Naive thymus-derived CD4-positive, alpha-beta T cell (primary cell): ENCODE results near the gene NEK5. TPM values are rescaled to one million over a fixed set of nuclear protein-coding genes. Genes with fewer than 3 reads are reported as not detected.

ENCODE experiments used
- ATAC-seq: fragments of 150-1000 bp; cut with Tn5 transposase; 2 replicates; pipeline ENCODE4 v1.10.0; 2021; ENCODE audit warnings: mild to moderate bottlenecking, moderate library complexity
- CTCF ChIA-PET: fragments of 350-600 bp; sonication (Branson Sonifier 250); formaldehyde crosslinking; loops from one replicate; lab custom pipeline; 2021; ENCODE audit warnings: antibody characterized with exemption; lab: Charles Lee
- POLR2A ChIA-PET: fragments of 350-600 bp; sonication (Branson Sonifier 250); formaldehyde crosslinking; loops from one replicate; lab custom pipeline; 2021; ENCODE audit warnings: antibody characterized with exemption, inconsistent platforms; lab: Charles Lee
- DNase-seq, 9 donors: peaks; one replicate each; pipeline versions ENCODE4 v3.0.0 to v3.0.0-alpha.2; 2020 to 2022; ENCODE audit warnings: mixed read lengths in 1 of 9
- H3K27ac ChIP-seq: one replicate; pipeline ENCODE4 v1.7.0; 2013; ENCODE audit warnings: mild to moderate bottlenecking, low read depth, low read length, moderate library complexity
- H3K27me3 ChIP-seq, 2 donors: one replicate each; pipeline ENCODE4 v1.7.0; 2013; ENCODE audit warnings: low read length in 2 of 2, mild to moderate bottlenecking in 2 of 2, moderate library complexity in 2 of 2; ENCODE audit not compliant: control insufficient read depth in 2 of 2, insufficient read depth in 2 of 2
- H3K36me3 ChIP-seq, 3 experiments: 1 replicate in 2 of 3; 2 replicates in 1 of 3; pipeline ENCODE4 v1.7.0; 2013; ENCODE audit warnings: low read length in 3 of 3, mild to moderate bottlenecking in 3 of 3, moderate library complexity in 1 of 3; ENCODE audit not compliant: insufficient read depth in 3 of 3, control insufficient read depth in 2 of 3
- H3K4me1 ChIP-seq, 2 donors: one replicate each; pipeline ENCODE4 v1.7.0; 2013; ENCODE audit warnings: low read length in 2 of 2, mild to moderate bottlenecking in 2 of 2, moderate library complexity in 1 of 2; ENCODE audit not compliant: control insufficient read depth in 2 of 2, insufficient read depth in 2 of 2
- H3K4me3 ChIP-seq: 2 replicates; pipeline ENCODE4 v1.7.0; 2013; ENCODE audit warnings: mild to moderate bottlenecking, low read length
- H3K9me3 ChIP-seq, 3 experiments: 1 replicate in 2 of 3; 2 replicates in 1 of 3; pipeline ENCODE4 v1.7.0; 2013; ENCODE audit warnings: low read length in 3 of 3; ENCODE audit not compliant: control insufficient read depth in 2 of 3
- H3K27ac Mint-ChIP-seq, 9 donors: one replicate each; pipeline ENCODE4 v1.8.0; 2020 to 2022; ENCODE audit warnings: mixed read lengths in 9 of 9, mild to moderate bottlenecking in 8 of 9, moderate library complexity in 5 of 9, inconsistent platforms in 2 of 9
- H3K27me3 Mint-ChIP-seq, 5 donors: one replicate each; pipeline ENCODE4 v1.8.0; 2021 to 2022; ENCODE audit warnings: mixed read lengths in 5 of 5, mild to moderate bottlenecking in 1 of 5
- H3K36me3 Mint-ChIP-seq, 5 donors: one replicate each; pipeline ENCODE4 v1.8.0; 2020 to 2022; ENCODE audit warnings: mixed read lengths in 5 of 5, mild to moderate bottlenecking in 3 of 5, inconsistent platforms in 1 of 5
- H3K4me1 Mint-ChIP-seq, 7 donors: one replicate each; pipeline ENCODE4 v1.8.0; 2020 to 2022; ENCODE audit warnings: mixed read lengths in 7 of 7, mild to moderate bottlenecking in 3 of 7, inconsistent platforms in 1 of 7
- H3K4me3 Mint-ChIP-seq, 10 donors: one replicate each; pipeline ENCODE4 v1.8.0; 2020 to 2022; ENCODE audit warnings: mild to moderate bottlenecking in 10 of 10, mixed read lengths in 10 of 10, moderate library complexity in 6 of 10, inconsistent platforms in 2 of 10
- H3K9me3 Mint-ChIP-seq, 11 donors: one replicate each; pipeline ENCODE4 v1.8.0; 2020 to 2022; ENCODE audit warnings: mixed read lengths in 11 of 11, mild to moderate bottlenecking in 4 of 11, inconsistent platforms in 1 of 11, moderate library complexity in 1 of 11
- intact Hi-C, 2 donors: fragments of 100-400 bp; cut with micrococcal nuclease; formaldehyde crosslinking; loops; one replicate each; pipeline ENCODE4 v1.15.1; 2023
- polyA plus RNA-seq, 2 donors: library from polyadenylated mRNA; unstranded; fragments of 300-500 nt; fragmentation: Illumina TruSeq; gene quantifications; one replicate each; pipeline ENCODE4 v1.2.3, GENCODE V29; 2021
- total RNA-seq, 6 experiments: library from RNA in 5 of 6; stranded (reverse) in 5 of 6; gene quantifications; 1 replicate in 5 of 6; 2 replicates in 1 of 6; pipeline ENCODE4 v1.2.3 and lab custom pipeline; 2021 to 2026

The NEK5 gene
- total and polyA plus RNA-seq, 7 experiments from 2014 or later = 0.14 TPM; not detected in 6

DNA sequence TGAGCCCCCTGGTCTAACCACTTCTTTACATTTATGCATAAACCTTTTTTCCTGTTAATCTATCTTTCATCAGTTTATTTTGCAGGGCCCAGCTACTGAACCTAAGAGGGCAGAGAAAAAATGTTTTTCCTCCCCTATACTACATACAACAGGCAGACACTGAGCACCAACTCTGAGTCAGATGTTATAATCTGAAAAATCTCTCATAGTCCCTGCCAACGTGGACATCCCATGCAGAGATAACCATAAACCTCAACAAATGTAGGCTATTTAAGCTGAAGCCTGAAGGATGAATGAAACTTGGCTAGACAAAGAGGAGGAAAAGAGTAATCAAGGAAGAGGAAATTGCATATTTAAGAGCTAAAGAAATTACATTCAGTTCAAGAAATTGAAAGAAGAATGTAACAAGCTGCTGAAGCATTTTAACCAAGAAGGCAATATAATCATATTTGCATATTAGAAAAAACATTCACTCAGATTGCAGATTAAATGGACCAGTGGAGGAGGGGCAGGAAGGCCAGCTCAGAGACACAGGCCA is 27.9 kb upstream of the NEK5 start:
- CTCF ChIA-PET = no interaction called here
- H3K27me3 ChIP-seq = no peaks in the 10 kb centered on the region
- Mint-ChIP-seq H3K9me3 (no peaks in the 10 kb centered on the region), H3K36me3 (peaks cover 0 to 8% (median 0%) of the 10 kb centered on the region in 5 donors), H3K27me3 (peaks cover 0 to 5% (median 0%) of the 10 kb centered on the region in 5 donors), H3K4me3 (peak overlapping the region in 9 of 10 donors; percentile 0 to 90 (median 18)), H3K27ac (peak overlapping the region in 4 of 9 donors; percentile 3 to 45 (median 38)), H3K4me1 (peaks cover 12 to 43% (median 39%) of the 10 kb centered on the region in 7 donors)
- H3K4me1 ChIP-seq = peaks cover 6 to 15% of the 10 kb centered on the region in 2 donors
- DNase-seq (no peak), ATAC-seq (no peak)
- intact Hi-C loops = no loop called here
- H3K4me3 ChIP-seq = no peak overlapping the region
- H3K27ac ChIP-seq = no peak overlapping the region
- no peaks in the 10 kb centered on the region for H3K9me3 ChIP-seq
- no peaks in the 10 kb centered on the region for H3K36me3 ChIP-seq
- POLR2A ChIA-PET = interaction anchor here (0.6 to 1.3 kb wide), 3 partner anchors 38 to 346 kb away, joined by 3 to 4 read pairs (median 4); no protein-coding TSS in a partner anchor

DNA sequence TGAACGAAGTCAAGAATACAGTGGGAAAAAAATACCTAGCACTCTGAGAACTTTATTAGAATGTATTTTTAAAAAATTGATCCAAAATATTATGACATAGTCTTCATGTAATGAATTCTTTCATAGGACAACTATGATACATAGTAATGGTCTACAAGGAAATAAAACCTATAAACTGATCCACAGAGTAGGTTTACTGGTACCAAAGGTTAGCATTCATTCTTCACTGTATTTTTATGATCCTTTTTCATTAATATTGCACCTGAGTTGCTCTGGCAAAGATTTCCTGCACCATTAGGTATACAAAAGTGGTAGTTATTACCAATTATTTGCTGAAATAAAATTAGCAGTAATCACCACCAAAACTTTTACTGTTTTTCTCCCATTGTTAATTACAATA is 26.3 kb upstream of the NEK5 start:
- Histone ChIP-seq H3K4me1 (peaks cover 6 to 7% of the 10 kb centered on the region in 2 donors), H3K27ac (no peak overlapping the region), H3K36me3 (no peaks in the 10 kb centered on the region), H3K27me3 (no peaks in the 10 kb centered on the region), H3K9me3 (no peaks in the 10 kb centered on the region), H3K4me3 (no peak overlapping the region)
- intact Hi-C loops = no loop called here
- DNase-seq (no peak), ATAC-seq (no peak)
- POLR2A ChIA-PET = interaction anchor here (0.6 to 1.3 kb wide), 2 partner anchors 17 to 39 kb away, joined by 3 to 4 read pairs; no protein-coding TSS in a partner anchor
- peaks cover 0 to 14% (median 5%) of the 10 kb centered on the region in 5 donors for H3K36me3 Mint-ChIP-seq
- peaks cover 0 to 5% (median 0%) of the 10 kb centered on the region in 5 donors for H3K27me3 Mint-ChIP-seq
- H3K27ac Mint-ChIP-seq = no peak overlapping the region
- H3K9me3 Mint-ChIP-seq = no peaks in the 10 kb centered on the region
- H3K4me1 Mint-ChIP-seq = peaks cover 12 to 33% (median 30%) of the 10 kb centered on the region in 7 donors
- CTCF ChIA-PET = no interaction called here
- H3K4me3 Mint-ChIP-seq = no peak overlapping the region

DNA sequence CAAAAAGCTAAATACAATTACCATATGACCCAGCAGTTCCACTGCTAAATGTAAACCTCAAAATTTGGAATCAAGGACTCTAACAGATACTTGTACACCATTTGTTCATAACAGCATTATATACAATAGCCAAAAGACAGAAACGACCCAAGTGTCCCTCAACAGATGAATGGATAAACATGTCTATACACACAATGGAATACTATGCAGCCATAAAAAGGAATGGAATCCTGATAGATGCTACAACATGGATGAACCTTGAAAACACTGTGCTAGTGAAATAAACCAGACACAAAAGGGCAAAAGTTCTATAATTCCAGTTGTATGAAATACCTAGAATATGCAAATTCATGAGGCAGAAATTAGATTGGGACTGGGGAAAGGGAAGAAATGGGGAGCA is 18.4 kb upstream of the NEK5 start:
- H3K36me3 Mint-ChIP-seq = peaks cover 5 to 34% (median 13%) of the 10 kb centered on the region in 5 donors
- H3K9me3 Mint-ChIP-seq = peaks cover 0 to 5% (median 3%) of the 10 kb centered on the region in 11 donors
- Histone ChIP-seq H3K27ac (no peak overlapping the region), H3K4me1 (no peaks in the 10 kb centered on the region), H3K27me3 (no peaks in the 10 kb centered on the region), H3K36me3 (no peaks in the 10 kb centered on the region), H3K4me3 (no peak overlapping the region), H3K9me3 (no peaks in the 10 kb centered on the region)
- H3K27me3 Mint-ChIP-seq = no peaks in the 10 kb centered on the region
- ATAC-seq (no peak), DNase-seq (no peak)
- H3K4me3 Mint-ChIP-seq = no peak overlapping the region
- no peaks in the 10 kb centered on the region for H3K4me1 Mint-ChIP-seq
- CTCF ChIA-PET = no interaction called here
- POLR2A ChIA-PET = no interaction called here
- intact Hi-C loops = no loop called here
- H3K27ac Mint-ChIP-seq = no peak overlapping the region

DNA sequence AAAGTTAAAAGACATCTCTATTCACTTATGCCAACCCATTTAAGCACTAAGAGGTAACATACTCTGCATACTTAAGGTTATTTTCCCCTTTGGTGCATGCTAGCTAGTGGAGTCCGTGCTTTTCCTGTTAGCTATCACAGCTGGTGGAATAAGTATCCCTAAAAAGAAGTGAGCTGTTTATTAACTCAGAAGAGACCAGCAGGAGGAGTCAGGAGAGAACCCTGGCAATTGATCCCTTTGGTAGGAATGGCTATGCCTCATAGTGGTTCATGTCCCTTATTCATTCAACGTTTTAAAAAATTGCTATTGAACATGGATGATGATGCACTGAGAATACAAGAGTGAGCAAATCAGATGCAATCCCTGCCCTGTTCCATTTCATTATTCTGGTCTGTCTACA is 12.4 kb upstream of the NEK5 start:
- Mint-ChIP-seq H3K9me3 (no peaks in the 10 kb centered on the region), H3K4me3 (no peak overlapping the region), H3K27me3 (no peaks in the 10 kb centered on the region), H3K27ac (no peak overlapping the region), H3K36me3 (peaks cover 0 to 39% (median 13%) of the 10 kb centered on the region in 5 donors), H3K4me1 (no peaks in the 10 kb centered on the region)
- H3K4me3 ChIP-seq = no peak overlapping the region
- ChIA-PET POLR2A (no interaction called here), CTCF (interaction anchor here (1.2 kb wide), 1 partner anchor 60 kb away, joined by 3 read pairs; no protein-coding TSS in a partner anchor)
- no peaks in the 10 kb centered on the region for H3K4me1 ChIP-seq
- ATAC-seq = no peak
- H3K27ac ChIP-seq = no peak overlapping the region
- intact Hi-C loops = no loop called here
- no peaks in the 10 kb centered on the region for H3K36me3 ChIP-seq
- no peaks in the 10 kb centered on the region for H3K9me3 ChIP-seq
- no peaks in the 10 kb centered on the region for H3K27me3 ChIP-seq
- DNase-seq = no peak

DNA sequence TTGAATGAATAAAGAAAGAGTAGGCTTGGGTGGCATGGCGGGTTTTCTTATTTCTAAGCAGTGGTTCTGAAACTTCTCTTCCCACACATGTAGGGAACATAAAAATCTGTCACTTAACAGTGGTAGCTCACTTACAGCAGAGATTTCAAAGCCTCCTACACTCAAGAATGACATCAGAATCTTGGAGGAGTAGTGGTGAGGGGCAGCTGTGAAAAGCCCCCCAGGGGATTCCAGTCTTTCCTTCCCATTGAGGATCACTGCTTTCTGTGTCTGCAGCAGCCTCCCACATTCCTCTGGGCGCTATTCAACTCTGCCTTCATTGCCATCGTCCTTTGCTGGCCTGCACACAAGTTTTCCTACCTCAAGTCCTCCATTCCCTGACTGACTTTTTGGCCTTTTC is 8.6 kb upstream of the NEK5 start:
- no peaks in the 10 kb centered on the region for H3K36me3 ChIP-seq
- Mint-ChIP-seq H3K36me3 (peaks cover 0 to 50% (median 24%) of the 10 kb centered on the region in 5 donors), H3K4me3 (no peak overlapping the region), H3K27ac (no peak overlapping the region), H3K27me3 (no peaks in the 10 kb centered on the region), H3K4me1 (no peaks in the 10 kb centered on the region), H3K9me3 (no peaks in the 10 kb centered on the region)
- no peaks in the 10 kb centered on the region for H3K4me1 ChIP-seq
- ChIA-PET POLR2A (no interaction called here), CTCF (no interaction called here)
- H3K4me3 ChIP-seq = no peak overlapping the region
- no peaks in the 10 kb centered on the region for H3K27me3 ChIP-seq
- intact Hi-C loops = no loop called here
- ATAC-seq (no peak), DNase-seq (no peak)
- no peaks in the 10 kb centered on the region for H3K9me3 ChIP-seq
- H3K27ac ChIP-seq = no peak overlapping the region

DNA sequence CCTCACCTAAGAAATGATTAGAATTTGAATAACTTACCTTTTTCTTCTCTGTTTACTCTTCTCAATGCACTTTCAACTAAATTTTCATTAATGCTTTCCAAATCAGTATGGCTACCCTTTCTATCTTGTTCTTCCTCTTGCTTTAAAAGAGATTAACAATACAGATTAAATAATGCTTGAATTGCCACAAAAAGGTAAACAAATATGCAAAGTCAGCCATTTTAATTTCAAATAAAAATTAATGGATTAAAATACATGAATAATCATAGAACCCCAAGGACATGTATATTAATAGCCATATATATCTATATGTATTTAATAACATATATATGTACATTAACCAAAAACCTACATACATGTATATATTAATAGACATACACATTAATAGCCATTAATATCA is 7.9 kb upstream of the NEK5 start:
- POLR2A ChIA-PET = interaction anchor here (0.7 kb wide), 1 partner anchor 518 kb away, joined by 3 read pairs; no protein-coding TSS in a partner anchor

DNA sequence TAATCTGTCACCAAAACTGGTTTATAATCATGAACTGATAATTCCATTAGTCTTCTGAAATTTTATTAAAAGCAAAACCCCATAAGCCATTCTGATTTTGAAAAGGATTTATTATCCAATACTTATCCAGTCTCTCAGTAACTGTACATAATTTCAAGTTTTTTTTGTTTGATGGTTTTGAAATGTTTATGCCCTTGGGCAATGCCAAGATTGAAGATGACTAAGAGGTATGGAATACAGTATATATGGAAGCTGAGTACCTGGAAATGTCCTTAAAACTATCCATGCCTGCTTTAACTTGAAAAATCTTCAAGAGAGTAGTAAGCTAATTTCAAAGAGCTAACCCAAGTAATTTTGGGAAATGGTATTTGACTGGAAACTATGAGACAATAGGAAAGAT is 1.8 kb upstream of the NEK5 start:
- H3K4me1 ChIP-seq = peaks cover 11 to 13% of the 10 kb centered on the region in 2 donors
- no peak overlapping the region for H3K27ac Mint-ChIP-seq
- ChIA-PET CTCF (no interaction called here), POLR2A (no interaction called here)
- H3K4me1 Mint-ChIP-seq = peaks cover 11 to 21% (median 18%) of the 10 kb centered on the region in 7 donors
- ATAC-seq (no peak), DNase-seq (no peak)
- peaks cover 5 to 34% (median 27%) of the 10 kb centered on the region in 5 donors for H3K36me3 Mint-ChIP-seq
- H3K4me3 ChIP-seq = no peak overlapping the region
- peaks cover 0 to 11% (median 6%) of the 10 kb centered on the region in 5 donors for H3K27me3 Mint-ChIP-seq
- H3K36me3 ChIP-seq = no peaks in the 10 kb centered on the region
- no peak overlapping the region for H3K27ac ChIP-seq
- H3K27me3 ChIP-seq = no peaks in the 10 kb centered on the region
- H3K4me3 Mint-ChIP-seq = peak overlapping the region in 3 of 10 donors; percentile 64 to 94 (median 86)
- no peaks in the 10 kb centered on the region for H3K9me3 ChIP-seq
- intact Hi-C loops = no loop called here
- no peaks in the 10 kb centered on the region for H3K9me3 Mint-ChIP-seq

More for the DNA sequence above, 7.9 kb upstream of the NEK5 start:
- intact Hi-C loops = no loop called here
- no peak for ATAC-seq
- Histone ChIP-seq H3K27me3 (no peaks in the 10 kb centered on the region), H3K27ac (no peak overlapping the region), H3K36me3 (no peaks in the 10 kb centered on the region), H3K4me1 (no peaks in the 10 kb centered on the region), H3K9me3 (no peaks in the 10 kb centered on the region), H3K4me3 (no peak overlapping the region)
- no peaks in the 10 kb centered on the region for H3K9me3 Mint-ChIP-seq
- peaks cover under 1 to 50% (median 31%) of the 10 kb centered on the region in 5 donors for H3K36me3 Mint-ChIP-seq
- no peaks in the 10 kb centered on the region for H3K27me3 Mint-ChIP-seq
- H3K4me3 Mint-ChIP-seq = no peak overlapping the region
- no peak overlapping the region for H3K27ac Mint-ChIP-seq
- CTCF ChIA-PET = no interaction called here
- H3K4me1 Mint-ChIP-seq = no peaks in the 10 kb centered on the region
- DNase-seq = no peak
